OCI-LY3 (cell line): ENCODE results near the gene FAM98B.

Experiments used
- H2AFZ ChIP-seq: fragments of 200-600, 300-600 bp; shearing (Covaris generic); 2 replicates; pipeline ENCODE4 v1.6.0; 2014; ENCODE audit warnings: antibody characterized with exemption, low read depth, low read length
- H3K27ac ChIP-seq: fragments of 200-600, 300-600 bp; sonication (generic); 2 replicates; pipeline ENCODE4 v1.5.1; 2014; ENCODE audit warnings: mild to moderate bottlenecking, low read length, moderate library complexity, mixed read lengths
- H3K27me3 ChIP-seq: fragments of 200-600, 300-600 bp; sonication (generic); 2 replicates; pipeline ENCODE4 v1.6.1; 2014; ENCODE audit warnings: low read depth, low read length, mixed read lengths
- H3K36me3 ChIP-seq: fragments of 200-600, 300-600 bp; sonication (generic); replicated peaks from 2 replicates; pipeline ENCODE3; 2014; ENCODE audit warnings: low read depth, low read length, mixed read lengths
- H3K4me1 ChIP-seq: fragments of 300-600, 200-600 bp; sonication (generic); 2 replicates; pipeline ENCODE4 v1.6.1; 2014; ENCODE audit warnings: low read length, mixed read lengths
- H3K4me2 ChIP-seq: fragments of 200-600, 300-600 bp; sonication (generic); 2 replicates; pipeline ENCODE4 v1.6.1; 2014; ENCODE audit warnings: low read length, mixed read lengths
- H3K4me3 ChIP-seq: fragments of 300-600, 200-600 bp; sonication (generic); 2 replicates; pipeline ENCODE4 v1.5.1; 2014; ENCODE audit warnings: antibody characterized with exemption, mild to moderate bottlenecking, low read length, moderate library complexity
- H3K79me2 ChIP-seq: fragments of 300-600, 200-600 bp; shearing (Covaris generic); 2 replicates; pipeline ENCODE4 v1.6.1; 2014; ENCODE audit warnings: mild to moderate bottlenecking, low read length, mixed read lengths
- H3K9ac ChIP-seq: fragments of 300-600, 200-600 bp; shearing (Covaris generic); 2 replicates; pipeline ENCODE4 v1.6.0; 2014; ENCODE audit warnings: mild to moderate bottlenecking, low read length, moderate library complexity
- H3K9me3 ChIP-seq: fragments of 200-600, 300-600 bp; shearing (Covaris generic); 2 replicates; pipeline ENCODE4 v1.6.1; 2014; ENCODE audit warnings: low read length, mixed read lengths; ENCODE audit not compliant: insufficient read depth
- H4K20me1 ChIP-seq: fragments of 200-600, 300-600 bp; sonication (generic); 2 replicates; pipeline ENCODE4 v1.6.1; 2016; ENCODE audit warnings: low read length, mixed read lengths; ENCODE audit not compliant: insufficient read depth
- EZH2phosphoT487 ChIP-seq: fragments of 200-600 bp; shearing (Covaris generic); IDR thresholded peaks from 2 replicates; pipeline ENCODE4 v1.6.1; 2018; ENCODE audit warnings: antibody characterized with exemption, mixed run types, low read depth
- TF ChIP-seq, protein P1 (sequence below): fragments of 200-600, 300-600 bp; sonication (generic); IDR thresholded peaks from 2 replicates; pipeline ENCODE4 v1.5.1; 2014; ENCODE audit warnings: antibody characterized with exemption, low read length, low read depth

FAM98B gene

DNA sequence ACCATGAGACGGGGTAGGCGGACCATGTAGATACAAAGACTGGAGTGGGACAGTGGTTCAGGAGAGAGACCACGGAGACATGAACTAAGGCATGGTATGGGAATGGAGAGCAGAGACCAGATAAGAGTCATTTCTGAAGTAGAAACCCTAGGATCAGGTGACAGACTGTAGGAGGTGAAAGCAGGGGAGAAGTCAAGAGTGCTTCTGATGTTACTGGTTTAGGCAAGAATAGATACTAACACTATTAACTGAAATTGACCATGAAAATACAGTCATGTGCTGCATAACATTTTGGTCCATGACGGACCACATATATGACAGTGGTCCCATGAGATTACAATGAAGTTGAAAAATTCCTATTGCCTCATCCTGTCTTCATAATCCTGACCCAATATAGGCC, 69.0 kb downstream of the FAM98B start:
- Histone ChIP-seq H3K4me1 (peaks cover 17% of the 10 kb centered on the region), H3K9me3 (no peaks in the 10 kb centered on the region), H2AFZ (no peak overlapping the region), H4K20me1 (peaks cover 31% of the 10 kb centered on the region), H3K79me2 (peaks cover 19% of the 10 kb centered on the region), H3K27ac (no peak overlapping the region), H3K36me3 (peaks cover 18% of the 10 kb centered on the region), H3K27me3 (no peaks in the 10 kb centered on the region), H3K4me2 (no peak overlapping the region), H3K4me3 (no peak overlapping the region), H3K9ac (no peak overlapping the region)
- TF ChIP-seq EZH2phosphoT487: no peak
- TF ChIP-seq, protein P1, sequence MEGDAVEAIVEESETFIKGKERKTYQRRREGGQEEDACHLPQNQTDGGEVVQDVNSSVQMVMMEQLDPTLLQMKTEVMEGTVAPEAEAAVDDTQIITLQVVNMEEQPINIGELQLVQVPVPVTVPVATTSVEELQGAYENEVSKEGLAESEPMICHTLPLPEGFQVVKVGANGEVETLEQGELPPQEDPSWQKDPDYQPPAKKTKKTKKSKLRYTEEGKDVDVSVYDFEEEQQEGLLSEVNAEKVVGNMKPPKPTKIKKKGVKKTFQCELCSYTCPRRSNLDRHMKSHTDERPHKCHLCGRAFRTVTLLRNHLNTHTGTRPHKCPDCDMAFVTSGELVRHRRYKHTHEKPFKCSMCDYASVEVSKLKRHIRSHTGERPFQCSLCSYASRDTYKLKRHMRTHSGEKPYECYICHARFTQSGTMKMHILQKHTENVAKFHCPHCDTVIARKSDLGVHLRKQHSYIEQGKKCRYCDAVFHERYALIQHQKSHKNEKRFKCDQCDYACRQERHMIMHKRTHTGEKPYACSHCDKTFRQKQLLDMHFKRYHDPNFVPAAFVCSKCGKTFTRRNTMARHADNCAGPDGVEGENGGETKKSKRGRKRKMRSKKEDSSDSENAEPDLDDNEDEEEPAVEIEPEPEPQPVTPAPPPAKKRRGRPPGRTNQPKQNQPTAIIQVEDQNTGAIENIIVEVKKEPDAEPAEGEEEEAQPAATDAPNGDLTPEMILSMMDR: no peak

DNA sequence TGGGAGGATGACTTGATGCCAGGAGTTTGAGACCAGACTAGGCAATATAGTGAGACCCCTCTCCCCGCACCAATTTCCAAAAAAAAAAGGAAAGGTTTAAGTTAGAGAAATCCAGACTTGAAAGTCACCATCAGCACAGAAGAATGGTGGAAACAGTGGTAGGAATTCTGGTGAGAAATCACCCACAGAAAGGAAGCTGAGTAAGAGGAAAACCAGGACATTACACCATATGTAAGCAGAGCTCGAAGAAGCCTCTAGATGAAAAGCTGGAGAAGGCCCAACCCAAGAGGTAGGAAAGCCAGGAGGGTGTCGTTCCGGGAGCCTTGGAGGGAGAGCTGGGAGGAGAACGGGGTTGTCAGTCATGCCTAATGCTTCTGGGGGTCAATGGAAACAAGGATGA, 70.2 kb downstream of the FAM98B start:
- TF ChIP-seq, protein P1: no peak
- TF ChIP-seq EZH2phosphoT487: no peak
- no peak overlapping the region for H2AFZ ChIP-seq
- peaks cover 17% of the 10 kb centered on the region for H3K4me1 ChIP-seq
- no peak overlapping the region for H3K4me2 ChIP-seq
- H3K79me2 ChIP-seq: peaks cover 29% of the 10 kb centered on the region
- H4K20me1 ChIP-seq: peaks cover 36% of the 10 kb centered on the region
- no peaks in the 10 kb centered on the region for H3K27me3 ChIP-seq
- no peak overlapping the region for H3K4me3 ChIP-seq
- H3K9me3 ChIP-seq: no peaks in the 10 kb centered on the region
- no peak overlapping the region for H3K9ac ChIP-seq
- peaks cover 22% of the 10 kb centered on the region for H3K36me3 ChIP-seq
- H3K27ac ChIP-seq: no peak overlapping the region

DNA sequence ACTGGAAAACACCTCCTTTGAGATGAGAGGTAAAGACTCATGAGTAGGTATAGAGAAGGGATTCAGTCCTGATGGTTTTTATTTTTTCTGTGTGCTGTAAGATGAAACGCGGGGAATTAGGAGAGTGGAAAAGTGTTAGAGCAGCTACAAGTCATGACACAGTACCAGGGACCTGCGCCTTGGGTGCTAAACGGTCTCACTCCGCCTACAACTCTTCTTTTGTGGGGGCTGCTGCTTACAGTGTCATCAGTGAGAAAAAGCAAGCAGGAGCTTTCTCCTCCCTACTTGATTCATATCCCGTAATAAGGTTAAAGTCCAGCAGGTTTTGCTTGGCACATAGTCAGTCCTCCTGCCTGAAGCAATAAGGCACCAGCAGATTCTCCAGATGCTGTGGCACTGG, 71.6 kb downstream of the FAM98B start:
- Histone ChIP-seq H3K9ac (no peak overlapping the region), H3K4me3 (no peak overlapping the region), H3K79me2 (peaks cover 41% of the 10 kb centered on the region), H3K36me3 (peaks cover 28% of the 10 kb centered on the region), H3K9me3 (no peaks in the 10 kb centered on the region), H2AFZ (no peak overlapping the region), H3K27ac (no peak overlapping the region), H3K4me2 (no peak overlapping the region), H4K20me1 (peaks cover 39% of the 10 kb centered on the region), H3K4me1 (peaks cover 17% of the 10 kb centered on the region), H3K27me3 (no peaks in the 10 kb centered on the region)
- TF ChIP-seq, protein P1: no peak
- TF ChIP-seq EZH2phosphoT487: no peak

DNA sequence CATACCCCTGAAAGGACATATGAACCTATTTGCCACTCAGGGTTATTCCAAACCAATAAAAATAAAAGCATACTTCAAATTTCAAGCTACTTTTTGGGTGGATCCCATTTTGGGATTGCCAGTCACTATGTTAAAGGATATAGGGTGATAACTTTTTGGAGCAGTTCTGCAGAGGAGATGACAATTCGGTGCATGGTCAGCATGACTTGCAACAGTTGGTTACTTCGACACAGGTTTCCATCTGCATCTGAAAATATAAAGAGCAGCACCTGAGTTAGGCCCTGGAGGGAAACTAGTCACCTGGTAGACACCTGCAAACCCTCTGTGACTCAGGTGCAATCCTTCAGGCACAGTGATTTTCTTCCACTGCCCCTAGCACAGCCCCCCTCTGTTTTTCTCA, 72.2 kb downstream of the FAM98B start:
- TF ChIP-seq EZH2phosphoT487: no peak
- TF ChIP-seq, protein P1: no peak
- peaks cover 47% of the 10 kb centered on the region for H3K79me2 ChIP-seq
- peaks cover 32% of the 10 kb centered on the region for H3K36me3 ChIP-seq
- H2AFZ ChIP-seq: no peak overlapping the region
- no peak overlapping the region for H3K4me2 ChIP-seq
- no peak overlapping the region for H3K27ac ChIP-seq
- H4K20me1 ChIP-seq: peaks cover 45% of the 10 kb centered on the region
- no peaks in the 10 kb centered on the region for H3K27me3 ChIP-seq
- no peaks in the 10 kb centered on the region for H3K9me3 ChIP-seq
- peaks cover 13% of the 10 kb centered on the region for H3K4me1 ChIP-seq
- H3K9ac ChIP-seq: no peak overlapping the region
- no peak overlapping the region for H3K4me3 ChIP-seq
